HG03575 (cell line): ENCODE results near the gene MAP6D1.

Experiments used
- ATAC-seq: cut with Tn5 transposase; IDR thresholded peaks from one replicate; pipeline ENCODE4 v1.9.1; 2021; ENCODE audit not compliant: unreplicated experiment, insufficient number of reproducible peaks, low FRiP score; ENCODE audit errors: extremely low read depth

MAP6D1 gene

DNA sequence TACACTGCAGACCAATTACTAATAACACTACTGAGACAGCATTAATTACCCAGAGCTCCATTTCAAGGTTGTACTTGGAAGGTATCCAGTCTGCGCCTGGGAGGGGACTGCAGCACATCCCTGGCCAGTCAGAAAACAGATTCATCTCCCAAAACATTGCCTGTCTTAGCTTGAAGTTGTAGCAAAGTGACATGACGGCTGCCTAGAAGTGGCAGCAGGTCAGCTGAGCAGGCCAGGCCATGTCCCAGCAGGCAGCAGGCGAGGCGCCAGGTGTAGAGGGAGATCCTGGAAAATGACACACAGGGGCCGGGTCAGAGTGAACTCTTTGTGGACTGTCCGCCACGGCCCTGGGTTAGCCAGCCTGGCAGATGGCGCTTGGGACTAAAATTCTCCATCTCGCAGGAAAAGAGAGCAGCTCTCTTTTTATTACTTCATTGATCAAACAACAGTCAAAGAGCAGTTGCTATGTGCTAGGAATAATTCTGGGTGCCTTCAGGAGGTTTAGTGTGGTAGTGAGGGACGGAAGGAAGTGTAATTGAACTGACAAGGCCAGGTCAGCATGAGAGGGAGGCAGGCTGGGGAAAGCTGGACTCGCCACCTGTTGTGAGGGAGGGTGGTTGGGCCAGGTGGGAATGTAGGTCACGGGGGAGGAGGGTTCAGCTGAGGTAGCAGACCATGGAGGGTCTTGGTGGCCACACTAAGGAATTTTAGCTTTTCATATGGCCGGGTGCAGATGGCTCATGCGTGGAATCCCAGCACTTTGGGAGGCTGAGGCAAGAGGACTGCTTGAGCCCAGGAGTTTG is 1.3 kb upstream of the MAP6D1 start:
- ATAC-seq: no peak

DNA sequence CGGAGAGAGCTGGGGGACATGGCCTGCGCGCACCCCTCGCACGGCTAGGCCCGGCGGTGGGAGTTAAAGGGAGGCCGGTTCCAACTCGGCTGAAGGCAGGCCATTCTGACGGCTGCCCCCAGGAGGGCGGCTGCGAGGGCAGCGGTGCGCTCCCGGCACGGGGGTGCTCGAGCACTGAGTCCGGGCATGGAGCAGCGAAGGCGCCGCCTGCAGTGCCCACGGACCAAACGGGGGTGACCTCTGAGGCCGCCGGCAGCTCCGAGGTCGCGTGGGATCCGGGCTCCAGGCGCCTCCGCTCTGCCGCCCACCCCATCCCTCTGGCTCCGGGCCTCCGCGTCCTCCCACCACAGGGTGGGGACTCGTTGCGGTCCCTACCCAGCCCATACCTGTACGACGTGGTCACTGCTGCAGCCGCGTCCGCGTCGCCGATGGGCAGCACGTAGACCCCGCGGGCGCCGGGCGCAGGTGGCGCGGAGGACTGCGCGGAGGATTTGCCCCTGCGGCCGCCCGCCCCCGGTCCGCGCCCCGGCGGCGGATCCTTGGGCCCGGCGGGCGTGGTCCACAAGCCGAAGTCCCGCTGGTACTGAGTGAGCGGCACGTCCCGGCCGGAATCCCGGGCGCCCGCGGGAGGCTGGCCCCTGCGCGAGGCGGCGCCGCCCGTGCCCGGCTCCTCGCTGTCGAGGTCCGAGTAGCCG is 469 bp downstream of the MAP6D1 start:
- no peak for ATAC-seq

DNA sequence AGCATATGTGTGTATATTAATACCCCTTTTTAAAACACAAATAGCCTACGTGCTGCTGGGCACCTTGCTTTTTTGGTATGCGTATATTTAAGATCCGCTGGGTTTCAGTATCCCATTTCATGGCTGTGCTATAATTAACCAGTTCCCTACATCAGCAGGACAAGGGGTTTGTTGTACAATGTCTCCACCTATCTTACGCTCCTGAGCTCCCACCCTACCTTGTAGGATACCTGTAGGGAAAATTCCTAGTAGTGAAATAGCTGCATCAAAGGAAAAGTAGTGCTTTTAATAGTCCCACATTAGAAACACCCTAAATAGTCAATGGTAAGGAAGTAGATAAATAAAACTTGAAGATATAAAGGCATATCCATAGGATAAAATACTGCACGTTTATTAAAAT is 1.4 kb downstream of the MAP6D1 start:
- ATAC-seq: no peak

DNA sequence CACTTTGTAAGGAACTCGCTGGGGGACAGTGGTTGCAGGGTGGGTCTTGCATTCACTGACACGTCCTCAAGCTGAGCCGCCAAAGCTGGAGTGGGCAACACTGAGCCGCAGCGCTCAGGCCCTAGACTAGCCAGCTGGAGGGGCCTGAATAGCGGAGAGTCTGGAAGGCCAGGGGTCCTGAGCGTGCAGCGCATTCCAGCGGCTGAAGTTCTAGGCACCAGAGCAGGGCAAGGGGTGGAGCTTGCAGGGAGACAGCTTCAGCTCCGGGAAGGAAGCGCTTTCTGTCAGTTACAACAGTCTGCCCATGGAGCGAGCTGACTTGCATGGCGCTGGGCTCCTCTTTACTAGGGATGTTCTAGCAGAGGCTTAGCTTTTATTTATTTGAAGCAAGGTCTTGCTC is 2.7 kb downstream of the MAP6D1 start:
- ATAC-seq: no peak

DNA sequence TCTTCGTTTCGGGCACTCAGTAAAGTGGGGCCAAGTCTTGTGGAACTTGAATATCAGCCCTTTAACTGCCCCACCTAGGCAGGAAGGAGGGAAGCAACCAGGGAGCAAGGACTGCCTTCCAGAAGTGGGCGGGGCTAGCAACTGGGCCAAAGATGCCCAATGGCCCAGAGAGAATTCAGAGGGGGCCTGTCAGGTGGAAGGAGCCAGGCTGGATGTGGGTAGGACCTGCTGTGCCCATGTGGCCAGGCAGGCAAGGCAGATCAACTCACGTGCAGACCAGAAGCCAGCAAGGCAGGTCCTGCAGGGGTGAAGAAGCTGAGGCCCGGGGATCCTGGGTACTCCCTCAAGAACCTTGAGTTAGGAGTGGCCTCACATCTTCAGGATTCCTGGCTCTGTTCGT is 5.5 kb downstream of the MAP6D1 start:
- no peak for ATAC-seq

DNA sequence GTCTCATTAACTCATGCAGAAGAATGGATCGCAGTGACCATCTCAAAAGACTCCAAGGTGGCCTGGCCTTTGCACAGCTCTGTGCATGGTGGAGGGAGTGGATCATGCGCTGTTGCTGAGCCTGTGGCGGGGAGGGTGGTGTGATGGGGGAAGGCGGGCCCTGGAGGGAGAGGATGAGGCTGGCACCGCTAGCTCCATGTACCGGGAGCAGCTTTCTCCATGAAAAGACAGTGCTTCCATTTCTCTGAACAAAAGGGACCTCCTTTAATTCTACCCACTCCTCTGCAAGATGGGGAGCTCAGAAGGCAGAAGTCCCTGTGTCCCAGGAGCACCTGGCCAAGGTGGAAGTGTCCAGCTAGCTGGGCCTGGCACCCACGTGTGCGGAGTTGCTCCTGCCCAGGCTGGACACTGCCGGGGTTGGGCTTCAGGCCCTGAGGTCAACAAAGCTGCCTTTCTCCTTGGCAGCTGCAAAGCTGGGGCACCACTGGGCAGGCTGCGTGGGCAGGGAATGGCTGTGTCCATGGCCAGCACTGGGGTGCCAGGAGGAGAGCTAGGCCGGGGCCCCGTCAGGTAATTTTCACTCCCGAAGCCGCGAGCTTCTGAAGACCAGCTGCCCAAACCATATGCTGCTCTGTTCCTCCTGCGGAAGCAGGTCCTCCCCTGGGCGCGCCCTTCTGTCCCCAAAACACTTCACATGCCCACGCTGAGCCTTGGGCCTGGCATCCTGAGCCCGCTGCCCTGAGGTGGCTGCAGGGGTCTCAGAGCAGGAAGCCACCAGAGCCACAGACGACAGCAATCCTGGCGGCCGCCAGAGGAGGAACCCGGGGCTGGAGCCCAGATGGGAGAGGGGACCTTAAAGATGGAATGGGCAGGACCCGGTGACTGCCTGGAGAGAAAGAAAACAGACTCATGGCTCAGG is 6.4 kb downstream of the MAP6D1 start:
- ATAC-seq: no peak

DNA sequence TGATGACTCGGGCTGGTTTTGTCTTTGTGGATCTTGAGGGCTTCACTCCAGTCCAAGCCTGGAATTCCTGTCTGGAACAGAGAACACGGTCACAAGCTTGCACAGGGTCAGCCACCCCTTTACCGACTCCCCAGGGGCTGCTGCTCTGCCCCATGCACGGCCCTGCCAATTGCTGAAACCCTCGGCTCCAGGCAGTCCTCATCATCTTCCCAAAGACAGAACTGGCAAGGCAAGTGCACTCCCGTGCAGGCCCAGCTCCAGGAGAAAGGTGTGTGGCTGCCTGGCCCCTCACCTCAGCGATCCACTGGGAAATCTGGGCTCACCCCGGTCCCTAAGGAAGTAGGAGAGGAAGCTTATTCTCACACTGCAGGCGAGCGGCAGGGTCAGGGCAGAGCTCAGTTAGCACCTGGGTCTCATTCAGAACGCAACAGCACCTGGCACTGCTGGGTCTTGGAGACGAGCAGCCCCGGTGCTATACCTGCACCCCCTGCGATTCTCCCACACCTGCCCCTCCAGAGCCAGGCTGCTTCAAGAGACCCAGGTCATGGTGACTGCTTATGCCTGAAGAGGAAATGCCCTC is 7.2 kb downstream of the MAP6D1 start:
- ATAC-seq: no peak

DNA sequence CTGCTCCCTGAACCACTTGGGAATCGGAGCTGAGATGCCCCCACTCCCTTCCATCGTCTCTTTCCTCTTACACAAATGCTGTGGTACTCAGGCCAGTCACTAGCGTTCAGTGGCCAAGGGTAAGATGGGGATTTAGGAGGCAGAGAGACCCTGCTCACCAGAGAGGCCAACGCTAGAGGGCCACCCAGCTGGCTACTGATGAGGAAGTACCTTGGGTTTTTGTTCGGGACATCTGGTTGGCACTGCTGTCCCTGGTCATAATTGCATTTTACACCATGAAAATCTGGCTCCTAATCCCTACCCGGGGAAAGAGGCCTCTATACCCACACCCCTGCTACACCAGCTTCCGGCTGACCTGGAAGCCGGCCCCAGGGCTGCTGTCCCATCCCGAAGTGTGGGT is 7.7 kb downstream of the MAP6D1 start:
- ATAC-seq: no peak

DNA sequence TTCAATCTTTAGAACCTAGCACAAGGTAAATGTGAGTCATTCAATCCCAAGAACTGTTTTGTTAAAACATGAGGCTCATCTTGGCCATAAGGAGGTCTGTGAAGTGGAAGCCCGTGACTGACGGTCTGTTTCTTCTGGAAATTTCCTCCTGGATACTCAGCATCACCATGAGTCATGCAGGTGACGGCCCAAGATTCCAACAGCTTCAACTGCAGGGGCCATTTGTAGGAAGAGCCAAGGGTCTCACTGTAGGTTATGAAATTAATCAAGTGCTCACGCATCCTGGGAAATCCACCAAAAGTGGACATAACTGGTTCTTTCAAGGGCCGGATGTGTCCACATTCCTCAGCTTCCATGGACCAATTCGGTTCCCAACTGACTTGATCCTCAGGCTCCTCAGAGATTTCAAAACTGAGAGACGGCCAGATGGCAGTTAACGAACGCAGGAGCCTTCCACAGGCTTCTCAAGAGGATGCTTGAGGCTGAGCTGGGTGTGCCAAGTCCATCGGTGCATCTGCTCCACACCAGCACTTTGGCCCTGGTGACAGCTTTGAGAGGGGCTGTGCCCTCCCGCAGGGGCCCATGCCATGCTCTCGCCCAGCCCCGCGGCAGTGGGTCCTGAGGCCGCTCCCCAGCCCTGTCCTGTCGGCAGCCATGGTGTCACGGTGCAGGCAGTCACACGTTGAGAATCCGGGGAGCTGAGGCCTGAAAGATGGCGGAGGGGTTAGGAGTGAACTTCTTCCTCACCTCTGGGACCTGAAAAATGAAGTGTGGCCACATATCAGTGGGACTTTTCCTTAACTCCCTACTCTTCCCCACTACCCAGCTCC is 8.5 kb downstream of the MAP6D1 start:
- no peak for ATAC-seq

DNA sequence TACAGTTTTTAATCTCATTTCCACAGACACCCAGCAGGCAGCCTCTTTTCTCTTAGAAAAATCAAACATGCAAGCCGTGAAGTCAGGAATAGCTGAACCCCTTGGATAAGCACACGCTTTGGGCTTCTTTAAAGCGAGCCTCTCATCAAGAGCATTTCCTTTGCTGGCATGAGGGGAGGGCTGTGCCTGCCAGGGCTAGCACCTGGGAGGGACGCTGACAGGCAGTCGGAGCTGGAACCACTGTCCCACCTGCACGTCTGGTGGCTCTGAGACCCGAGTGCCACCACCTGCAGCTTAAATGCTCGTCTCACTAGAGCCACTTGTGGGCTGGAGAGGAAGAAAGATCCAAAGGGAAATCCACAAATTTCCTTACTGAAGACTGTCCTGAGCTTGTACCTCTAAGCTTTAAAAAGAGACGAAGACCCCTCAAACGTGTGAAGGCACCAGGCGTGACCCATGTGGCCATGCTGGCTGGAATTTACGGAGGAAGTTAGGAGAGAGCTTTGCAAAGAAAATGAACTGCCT is 9.4 kb downstream of the MAP6D1 start:
- no peak for ATAC-seq

DNA sequence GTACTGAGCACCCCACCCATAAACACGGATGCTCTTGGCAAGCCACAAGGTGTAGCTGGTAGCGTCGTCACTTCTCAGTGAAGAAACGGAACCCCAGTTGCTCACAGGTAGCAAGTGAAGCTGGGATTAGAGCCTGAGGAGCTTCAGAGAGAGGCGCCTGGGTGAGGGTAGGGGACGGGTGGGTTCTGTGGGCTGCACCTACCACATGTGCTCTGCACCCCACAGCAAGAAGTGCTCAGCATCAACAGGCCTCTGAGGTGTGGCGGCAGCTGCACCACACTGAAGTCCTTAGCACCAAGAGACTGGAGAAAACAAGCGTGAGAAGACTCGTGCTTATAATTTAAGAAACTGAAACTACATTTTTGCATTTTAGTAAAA is 9.8 kb downstream of the MAP6D1 start:
- ATAC-seq: no peak

DNA sequence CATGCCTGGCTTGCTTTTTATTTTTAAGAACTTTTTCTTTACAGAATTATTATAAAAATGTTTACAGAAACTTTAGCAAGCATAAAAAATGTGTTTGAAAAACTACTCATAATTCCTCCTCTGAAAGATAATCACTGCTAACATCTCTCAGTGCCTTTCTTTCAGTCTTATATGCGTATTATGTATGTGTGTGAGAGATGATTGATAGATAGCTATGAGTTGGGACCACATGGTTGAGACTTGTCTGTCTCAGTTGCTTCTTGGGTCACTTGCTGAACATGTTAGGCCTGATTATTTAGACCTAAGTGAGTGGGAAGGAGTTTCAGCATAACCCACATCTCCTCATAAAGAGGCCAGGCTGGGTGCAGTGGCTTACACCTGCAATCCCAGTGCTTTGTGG is 11.1 kb downstream of the MAP6D1 start:
- no peak for ATAC-seq

DNA sequence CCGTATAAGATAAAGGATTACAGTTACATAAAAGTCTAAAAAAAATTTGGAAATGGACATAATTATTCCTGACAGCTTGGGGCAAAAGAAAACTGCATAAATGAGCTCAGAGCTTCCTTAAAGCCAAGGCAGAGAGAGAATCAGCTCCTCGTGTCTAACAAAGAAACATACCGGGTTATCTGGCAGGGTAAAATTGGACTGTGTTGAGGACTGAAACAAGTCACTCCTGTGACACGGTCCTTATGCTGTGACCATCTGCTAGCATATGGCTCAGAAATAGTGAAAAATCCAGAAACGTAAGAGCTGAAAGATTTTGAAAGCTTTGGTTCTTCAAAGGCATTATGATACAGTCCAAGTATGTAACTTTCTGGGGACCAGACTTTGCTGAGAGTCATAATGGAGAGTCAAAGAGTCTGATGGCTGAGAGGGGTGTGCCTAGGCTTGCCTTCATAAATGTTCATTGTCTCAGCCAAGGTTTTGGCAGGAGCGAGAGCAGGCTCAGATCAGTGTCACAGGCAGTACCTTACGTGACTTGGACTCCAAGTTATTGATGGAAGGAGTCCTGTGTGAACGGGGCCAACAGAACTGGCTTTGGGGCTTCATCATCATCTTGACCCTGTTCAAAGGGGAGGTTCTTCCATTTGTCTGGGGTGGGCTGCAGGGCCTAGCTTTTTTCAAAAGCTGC is 12.5 kb downstream of the MAP6D1 start:
- no peak for ATAC-seq

DNA sequence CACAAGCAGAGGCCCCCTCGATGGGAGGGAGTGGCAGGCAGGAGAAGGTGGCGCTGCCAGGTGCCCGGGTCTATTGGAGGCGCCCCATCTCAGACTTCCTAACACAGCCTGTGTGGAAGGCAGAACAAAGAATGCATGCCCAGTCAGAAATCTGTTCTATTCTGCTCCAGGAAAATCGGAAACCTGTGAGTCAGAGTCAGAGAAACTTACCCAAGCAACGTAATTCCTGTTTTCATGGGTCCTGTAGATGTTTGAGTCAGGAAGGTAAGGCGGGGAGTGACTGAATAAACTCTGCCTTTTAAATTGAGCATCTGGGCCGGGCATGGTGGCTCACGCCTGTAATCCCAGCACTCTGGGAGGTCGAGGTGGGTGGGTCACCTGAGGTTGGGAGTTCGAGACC is 13.7 kb downstream of the MAP6D1 start:
- ATAC-seq: no peak

DNA sequence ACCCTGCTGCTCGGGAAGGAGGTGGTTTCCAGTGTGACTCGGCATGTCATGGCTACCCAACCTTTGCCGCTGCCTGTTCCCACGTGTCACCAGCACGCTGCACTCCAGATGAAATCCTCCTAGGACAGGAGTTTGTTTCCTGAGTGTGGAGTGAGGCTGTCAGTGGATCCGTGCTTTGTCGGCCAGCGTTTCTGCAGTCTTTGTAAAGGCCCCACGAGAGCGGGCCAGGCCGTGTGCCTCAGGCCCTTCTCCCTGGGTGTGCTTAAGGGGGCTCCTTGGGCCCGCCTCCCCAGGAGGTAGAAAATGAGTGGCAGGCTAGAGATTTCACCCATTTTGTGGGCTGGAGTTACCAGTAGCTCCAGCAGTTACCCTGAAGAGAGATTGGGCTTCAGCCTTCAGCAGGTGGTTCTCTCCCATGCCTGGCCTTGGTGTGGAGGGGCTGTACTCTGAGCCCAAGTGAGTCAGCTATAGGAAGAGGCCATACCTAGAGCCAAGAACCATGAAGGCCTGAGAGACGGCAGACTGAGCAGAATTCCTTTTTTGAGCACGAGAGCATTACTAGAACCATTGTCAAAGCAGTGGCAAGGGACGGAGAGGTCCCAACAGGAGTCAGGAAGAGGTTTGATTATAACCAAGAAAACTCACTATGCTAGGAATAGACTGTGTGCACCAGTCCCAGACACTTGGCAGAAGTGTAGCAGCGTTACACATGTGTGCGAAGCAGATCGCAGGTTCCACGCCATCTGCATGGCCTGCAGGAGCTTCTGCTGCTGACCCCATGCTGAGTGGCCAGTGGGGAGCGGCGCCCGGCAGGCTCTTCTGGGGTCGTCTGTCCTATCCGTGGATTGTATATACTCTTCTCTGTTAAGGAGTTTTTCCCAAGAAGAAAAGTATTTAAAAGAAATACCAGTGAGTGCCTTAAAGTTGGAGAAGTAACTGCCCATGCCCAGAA is 14.5 kb downstream of the MAP6D1 start:
- no peak for ATAC-seq

DNA sequence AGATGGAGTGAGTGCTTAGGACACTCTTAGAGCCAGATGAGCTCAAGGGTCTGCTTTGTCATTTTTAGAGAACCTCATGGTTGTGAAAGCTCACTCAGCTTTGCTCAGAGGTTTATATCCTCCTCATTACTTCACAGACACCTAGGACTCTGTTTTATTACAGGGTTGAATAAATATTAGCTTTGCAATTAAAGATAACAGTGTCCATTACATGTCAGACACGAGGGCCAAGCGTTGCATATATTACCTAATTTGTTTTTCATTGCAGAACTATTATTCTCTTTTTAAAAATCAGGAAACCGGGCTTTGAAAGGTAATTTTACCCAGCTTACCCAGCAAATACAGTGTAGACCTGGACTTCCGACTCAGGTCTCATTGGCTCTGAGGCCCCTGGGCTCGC is 16.1 kb downstream of the MAP6D1 start:
- ATAC-seq: no peak

DNA sequence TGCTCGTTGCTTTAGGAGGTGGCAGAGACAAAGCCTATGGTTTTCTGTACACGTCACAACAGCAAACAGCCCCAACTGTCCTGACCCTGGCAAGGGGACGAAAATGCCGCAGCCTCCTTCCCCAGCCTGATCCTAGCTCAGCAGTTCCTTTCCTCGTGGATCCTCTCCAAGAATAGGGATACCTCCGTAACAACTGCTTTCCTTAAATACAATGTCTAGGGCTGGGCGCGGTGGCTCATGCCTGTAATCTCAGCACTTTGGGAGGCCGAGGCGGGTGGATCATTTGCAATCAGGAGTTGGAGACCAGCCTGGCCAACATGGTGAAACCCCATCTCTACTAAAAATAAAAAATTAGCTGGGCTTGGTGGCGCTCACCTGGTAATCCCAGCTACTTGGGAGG is 17.0 kb downstream of the MAP6D1 start:
- ATAC-seq: no peak
